OCI-LY7 (cell line): ENCODE data around the gene KCNH1. TPM values are rescaled to one million over a fixed set of nuclear protein-coding genes. Genes with fewer than 3 reads are reported as not detected.

Source experiments
- BruUV-seq: library from RNA; stranded (reverse); fragments of 400-500 nt; replicated peaks from 2 replicates; lab custom pipeline; 2021; lab: Mats Ljungman, UMichigan
- CTCF ChIA-PET: fragments of 300-600 bp; sonication (Branson Sonifier 250); formaldehyde crosslinking; loops from one replicate; lab custom pipeline; 2022; ENCODE audit warnings: antibody characterized with exemption; ENCODE audit not compliant: unreplicated experiment; lab: Charles Lee
- POLR2A ChIA-PET: fragments of 300-600 bp; sonication (Branson Sonifier 250); formaldehyde crosslinking; loops from one replicate; lab custom pipeline; 2022; ENCODE audit warnings: antibody characterized with exemption; lab: Charles Lee
- DNase-seq: peaks from one replicate; pipeline ENCODE4 v3.0.0-alpha.2; 2015; ENCODE audit warnings: low spot score
- H2AFZ ChIP-seq: fragments of 200-600 bp; sonication (generic), shearing (Covaris generic); 2 replicates; pipeline ENCODE4 v1.6.1; 2014; ENCODE audit warnings: mild to moderate bottlenecking, antibody characterized with exemption, low read length, moderate library complexity
- H3K27ac ChIP-seq: fragments of 200-600 bp; sonication (generic); 2 replicates; pipeline ENCODE4 v1.5.1; 2014; ENCODE audit warnings: mixed run types, low read depth, mild to moderate bottlenecking, moderate library complexity, low read length, inconsistent platforms; ENCODE audit not compliant: poor library complexity, severe bottlenecking
- H3K36me3 ChIP-seq: fragments of 200-600 bp; sonication (generic); 2 replicates; pipeline ENCODE4 v1.6.1; 2014; ENCODE audit warnings: mild to moderate bottlenecking, antibody characterized with exemption, low read length, moderate library complexity, mixed read lengths; ENCODE audit not compliant: insufficient read depth
- H3K4me1 ChIP-seq: fragments of 200-600 bp; sonication (generic); 2 replicates; pipeline ENCODE4 v1.5.1; 2014; ENCODE audit warnings: mild to moderate bottlenecking, low read length; ENCODE audit not compliant: insufficient read depth, poor library complexity, severe bottlenecking
- H3K4me2 ChIP-seq: fragments of 200-600 bp; sonication (generic); 2 replicates; pipeline ENCODE4 v1.6.1; 2014; ENCODE audit warnings: mild to moderate bottlenecking, low read length
- H3K4me3 ChIP-seq: fragments of 200-600 bp; sonication (generic); 2 replicates; pipeline ENCODE4 v1.5.1; 2014; ENCODE audit warnings: mild to moderate bottlenecking, low read depth, low read length; ENCODE audit not compliant: poor library complexity, severe bottlenecking
- H3K79me2 ChIP-seq: fragments of 200-600 bp; sonication (generic); 2 replicates; pipeline ENCODE4 v1.6.1; 2016; ENCODE audit warnings: low read depth, mild to moderate bottlenecking, low read length, moderate library complexity, mixed read lengths; ENCODE audit not compliant: insufficient read depth
- H3K9me2 ChIP-seq: fragments of 200-600 bp; sonication (generic); 2 replicates; pipeline ENCODE4 v1.6.1; 2016; ENCODE audit warnings: mild to moderate bottlenecking, low read length, mixed read lengths; ENCODE audit not compliant: insufficient read depth
- H3K9me3 ChIP-seq: fragments of 200-600 bp; sonication (generic); 2 replicates; pipeline ENCODE4 v1.6.1; 2014; ENCODE audit warnings: mild to moderate bottlenecking, mixed run types, low read length, mixed read lengths
- H4K20me1 ChIP-seq: fragments of 200-600 bp; sonication (generic); 2 replicates; pipeline ENCODE4 v1.6.1; 2014; ENCODE audit warnings: mild to moderate bottlenecking, antibody characterized with exemption, low read length, moderate library complexity, mixed read lengths; ENCODE audit not compliant: insufficient read depth
- CTCF ChIP-seq: fragments of 200-600 bp; sonication (generic); conservative IDR thresholded peaks from 2 replicates; pipeline ENCODE4 v1.5.1; 2014; ENCODE audit warnings: mild to moderate bottlenecking, antibody characterized with exemption, low read length, moderate library complexity, mixed read lengths
- EZH2phosphoT487 ChIP-seq: fragments of 200-600 bp; sonication (generic); IDR thresholded peaks from 2 replicates; pipeline ENCODE4 v1.6.1; 2018; ENCODE audit warnings: low read depth, borderline replicate concordance, mild to moderate bottlenecking, mixed run types, antibody characterized with exemption, low read length, moderate library complexity, mixed read lengths
- intact Hi-C: fragments of 100-400 bp; cut with micrococcal nuclease; formaldehyde crosslinking; loops from one replicate; pipeline ENCODE4 v1.10.0; 2022; ENCODE audit not compliant: unreplicated experiment
- total RNA-seq, 2 experiments: library from RNA; depleted of rRNA in 1 of 2; stranded (reverse); fragments of >200 nt in 1 of 2; shearing (Covaris generic) in 1 of 2; gene quantifications; 2 replicates each; pipeline ENCODE4 v1.2.3, GENCODE V29; 2014 to 2022

Gene KCNH1
- total RNA-seq, 2 experiments from 2014 or later = not detected

DNA sequence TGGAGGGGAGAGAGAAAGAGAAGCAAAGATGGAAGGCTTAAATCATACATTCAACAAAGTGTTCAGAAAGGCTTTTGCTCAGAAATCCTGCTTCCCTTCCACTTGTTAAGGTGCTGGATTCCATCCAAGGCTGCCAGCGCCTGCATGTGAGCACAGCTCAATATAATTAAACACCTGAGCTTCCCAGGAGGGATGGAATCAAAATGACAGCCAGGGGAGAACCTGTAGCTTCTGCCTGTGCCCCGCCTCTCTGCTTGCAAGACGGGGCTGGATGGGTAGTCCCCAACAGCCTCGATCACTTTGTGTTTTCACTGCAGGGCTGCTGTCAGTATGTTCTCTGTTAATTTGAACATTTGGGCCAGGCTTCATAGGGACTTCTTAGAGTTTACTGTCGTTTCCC, 225.7 kb downstream of the KCNH1 start:
- Histone ChIP-seq H3K27ac (no peak overlapping the region), H3K9me2 (no peaks in the 10 kb centered on the region), H3K4me1 (no peaks in the 10 kb centered on the region), H3K4me2 (no peak overlapping the region), H3K36me3 (no peaks in the 10 kb centered on the region), H3K79me2 (no peaks in the 10 kb centered on the region), H4K20me1 (no peaks in the 10 kb centered on the region), H2AFZ (no peak overlapping the region), H3K9me3 (no peaks in the 10 kb centered on the region), H3K4me3 (no peak overlapping the region)
- CTCF ChIA-PET = no interaction called here
- intact Hi-C loops = no loop called here
- POLR2A ChIA-PET = no interaction called here
- no peak for DNase-seq
- no peak for TF ChIP-seq EZH2phosphoT487
- TF ChIP-seq CTCF = no peak
- BruUV-seq = no TSS peak

GRCh38 chr1:210907251-210907805, 226.6 kb downstream of the KCNH1 start:
- H3K4me3 ChIP-seq = no peak overlapping the region
- no peaks in the 10 kb centered on the region for H3K79me2 ChIP-seq
- no peak overlapping the region for H3K27ac ChIP-seq
- BruUV-seq = no TSS peak
- H3K4me1 ChIP-seq = no peaks in the 10 kb centered on the region
- H3K9me2 ChIP-seq = no peaks in the 10 kb centered on the region
- H4K20me1 ChIP-seq = no peaks in the 10 kb centered on the region
- no peaks in the 10 kb centered on the region for H3K9me3 ChIP-seq
- ChIA-PET POLR2A (interaction anchor here (0.6 kb wide), 1 partner anchor 77 kb away, joined by 3 read pairs; no protein-coding TSS in a partner anchor), CTCF (no interaction called here)
- intact Hi-C loops = no loop called here
- no peak for DNase-seq
- H3K36me3 ChIP-seq = no peaks in the 10 kb centered on the region
- no peak overlapping the region for H3K4me2 ChIP-seq
- TF ChIP-seq CTCF (no peak), EZH2phosphoT487 (no peak)
- no peak overlapping the region for H2AFZ ChIP-seq

GRCh38 chr1:210905944-210906453, 227.9 kb downstream of the KCNH1 start:
- Histone ChIP-seq H3K4me1 (no peaks in the 10 kb centered on the region), H4K20me1 (no peaks in the 10 kb centered on the region), H2AFZ (no peak overlapping the region), H3K4me3 (no peak overlapping the region), H3K36me3 (no peaks in the 10 kb centered on the region), H3K4me2 (no peak overlapping the region), H3K27ac (no peak overlapping the region), H3K9me2 (no peaks in the 10 kb centered on the region), H3K79me2 (no peaks in the 10 kb centered on the region), H3K9me3 (no peaks in the 10 kb centered on the region)
- intact Hi-C loops = no loop called here
- no peak for DNase-seq
- POLR2A ChIA-PET = interaction anchor here (0.5 to 0.6 kb wide), 3 partner anchors 108 to 1981 kb away, joined by 3 to 4 read pairs (median 4); no protein-coding TSS in a partner anchor
- CTCF ChIA-PET = no interaction called here
- TF ChIP-seq CTCF (no peak), EZH2phosphoT487 (no peak)
- BruUV-seq = no TSS peak
